SK-N-SH treated with all-trans-retinoic acid at 6 μM for 48 hours (cell line): ENCODE measurements around the gene ZNF880.
A peak's percentile ranks its signal among the peaks of the same experiment; 100 is the strongest.

Source experiments
- ATAC-seq: fragments of 200-7000 bp; cut with Tn5 transposase; 3 replicates; pipeline ENCODE4 v1.9.1; 2020; ENCODE audit warnings: mild to moderate bottlenecking, moderate library complexity
- ARNTL ChIP-seq: fragments of 450-650 bp; formaldehyde crosslinking; IDR thresholded peaks from 2 replicates; pipeline ENCODE4 v1.5.0; 2020; ENCODE audit warnings: low read depth, mild to moderate bottlenecking, moderate library complexity, borderline replicate concordance
- BACH2 ChIP-seq: fragments of 250-450 bp; sonication (Bioruptor Pico); IDR thresholded peaks from 2 replicates; pipeline ENCODE4 v1.9.0; 2021; ENCODE audit warnings: mild to moderate bottlenecking, borderline replicate concordance
- CSDC2 ChIP-seq: fragments of 250-450 bp; sonication (Bioruptor Pico); IDR thresholded peaks from 2 replicates; pipeline ENCODE4 v1.5.0; 2020; ENCODE audit warnings: mild to moderate bottlenecking, moderate library complexity
- ESRRG ChIP-seq: fragments of 250-450 bp; sonication (Bioruptor Pico); IDR thresholded peaks from 2 replicates; pipeline ENCODE4 v1.6.1; 2021; ENCODE audit warnings: mild to moderate bottlenecking
- GLIS3 ChIP-seq: fragments of 250-450 bp; sonication (Bioruptor Pico); IDR thresholded peaks from 2 replicates; pipeline ENCODE4 v1.5.0; 2020; ENCODE audit warnings: mild to moderate bottlenecking, moderate library complexity
- PPARA ChIP-seq: fragments of 250-450 bp; sonication (Bioruptor Pico); IDR thresholded peaks from 2 replicates; pipeline ENCODE4 v1.5.0; 2020; ENCODE audit warnings: mild to moderate bottlenecking, borderline replicate concordance
- RARB ChIP-seq: fragments of 250-450 bp; sonication (Bioruptor Pico); IDR thresholded peaks from 2 replicates; pipeline ENCODE4 v1.8.0; 2021; ENCODE audit warnings: mild to moderate bottlenecking, moderate library complexity
- TCF4 ChIP-seq: fragments of 250-450 bp; sonication (Bioruptor Pico); IDR thresholded peaks from 2 replicates; pipeline ENCODE4 v1.8.0; 2021; ENCODE audit warnings: mild to moderate bottlenecking, moderate library complexity, borderline replicate concordance
- TOX ChIP-seq: fragments of 250-450 bp; sonication (Bioruptor Pico); IDR thresholded peaks from 2 replicates; pipeline ENCODE4 v1.8.0; 2021; ENCODE audit warnings: mild to moderate bottlenecking, moderate library complexity, borderline replicate concordance
- ZFP3 ChIP-seq: fragments of 250-450 bp; sonication (Bioruptor Pico); IDR thresholded peaks from 2 replicates; pipeline ENCODE4 v1.5.0; 2020; ENCODE audit warnings: mild to moderate bottlenecking, moderate library complexity
- ZFP30 ChIP-seq: fragments of 450-650 bp; formaldehyde crosslinking; IDR thresholded peaks from 2 replicates; pipeline ENCODE4 v1.5.0; 2022; ENCODE audit warnings: mild to moderate bottlenecking, moderate library complexity
- ZNF565 ChIP-seq: fragments of 450-650 bp; formaldehyde crosslinking; conservative IDR thresholded peaks from 2 replicates; pipeline ENCODE4 v1.5.0; 2020; ENCODE audit warnings: low read depth, mild to moderate bottlenecking, moderate library complexity
- ZNF70 ChIP-seq: fragments of 450-650 bp; formaldehyde crosslinking; IDR thresholded peaks from 2 replicates; pipeline ENCODE4 v1.5.0; 2020; ENCODE audit warnings: mild to moderate bottlenecking, moderate library complexity
- ZNF8 ChIP-seq: fragments of 450-650 bp; formaldehyde crosslinking; IDR thresholded peaks from 2 replicates; pipeline ENCODE4 v1.5.0; 2020; ENCODE audit warnings: mild to moderate bottlenecking, moderate library complexity
- TF ChIP-seq, protein P1 (sequence below): fragments of 250-450 bp; sonication (Bioruptor Pico); IDR thresholded peaks from 2 replicates; pipeline ENCODE4 v1.5.1; 2020; ENCODE audit warnings: low read depth, mild to moderate bottlenecking, moderate library complexity
- TF ChIP-seq, protein P2 (sequence below): fragments of 250-450 bp; sonication (Bioruptor Pico); IDR thresholded peaks from 2 replicates; pipeline ENCODE4 v1.5.1; 2021; ENCODE audit warnings: mild to moderate bottlenecking, moderate library complexity
- TF ChIP-seq, protein P3 (sequence below): fragments of 250-450 bp; sonication (Bioruptor Pico); IDR thresholded peaks from 2 replicates; pipeline ENCODE4 v1.8.0; 2021; ENCODE audit warnings: low read depth, mild to moderate bottlenecking, moderate library complexity, borderline replicate concordance
- TF ChIP-seq, protein P4 (sequence below): fragments of 250-450 bp; sonication (Bioruptor Pico); IDR thresholded peaks from 2 replicates; pipeline ENCODE4 v1.5.0; 2020; ENCODE audit warnings: mild to moderate bottlenecking, moderate library complexity
- TF ChIP-seq, protein P5 (sequence below): fragments of 250-450 bp; sonication (Bioruptor Pico); IDR thresholded peaks from 2 replicates; pipeline ENCODE4 v1.8.0; 2020; ENCODE audit warnings: mild to moderate bottlenecking, moderate library complexity, borderline replicate concordance

The ZNF880 gene

DNA sequence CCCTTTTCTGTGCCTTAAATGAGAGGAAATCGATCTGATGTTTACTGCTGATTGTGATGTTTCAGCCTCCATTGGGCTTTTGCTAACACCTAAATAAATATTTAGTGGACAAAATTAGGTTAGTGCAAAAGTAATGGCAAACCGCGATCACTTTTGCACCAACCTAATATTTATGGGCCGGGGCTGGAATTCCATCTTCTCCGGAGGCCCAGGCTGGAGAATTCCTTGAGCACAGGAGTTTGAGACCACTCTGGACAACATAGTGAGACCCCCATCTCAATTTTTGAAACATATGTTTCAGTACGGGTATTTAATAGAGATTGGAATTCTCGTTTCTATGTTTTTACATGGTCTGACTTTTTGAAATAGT, 603 bp downstream of the ZNF880 start:
- TF ChIP-seq TCF4 (CRISPR knock-in tag) (no peak), ZFP30 (no peak), PPARA (CRISPR knock-in tag) (no peak), GLIS3 (no peak), ZNF70 (CRISPR knock-in tag) (no peak), RARB (CRISPR knock-in tag) (no peak), CSDC2 (CRISPR knock-in tag) (no peak), TOX (CRISPR knock-in tag) (no peak), ARNTL (CRISPR knock-in tag) (no peak), ZFP3 (CRISPR knock-in tag) (no peak), BACH2 (CRISPR knock-in tag) (no peak), ZNF565 (CRISPR knock-in tag) (no peak), ESRRG (CRISPR knock-in tag) (no peak)
- TF ChIP-seq, protein P1, sequence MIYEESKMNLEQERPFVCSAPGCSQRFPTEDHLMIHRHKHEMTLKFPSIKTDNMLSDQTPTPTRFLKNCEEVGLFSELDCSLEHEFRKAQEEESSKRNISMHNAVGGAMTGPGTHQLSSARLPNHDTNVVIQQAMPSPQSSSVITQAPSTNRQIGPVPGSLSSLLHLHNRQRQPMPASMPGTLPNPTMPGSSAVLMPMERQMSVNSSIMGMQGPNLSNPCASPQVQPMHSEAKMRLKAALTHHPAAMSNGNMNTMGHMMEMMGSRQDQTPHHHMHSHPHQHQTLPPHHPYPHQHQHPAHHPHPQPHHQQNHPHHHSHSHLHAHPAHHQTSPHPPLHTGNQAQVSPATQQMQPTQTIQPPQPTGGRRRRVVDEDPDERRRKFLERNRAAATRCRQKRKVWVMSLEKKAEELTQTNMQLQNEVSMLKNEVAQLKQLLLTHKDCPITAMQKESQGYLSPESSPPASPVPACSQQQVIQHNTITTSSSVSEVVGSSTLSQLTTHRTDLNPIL (CRISPR knock-in tag), result no peak
- TF ChIP-seq, protein P2, sequence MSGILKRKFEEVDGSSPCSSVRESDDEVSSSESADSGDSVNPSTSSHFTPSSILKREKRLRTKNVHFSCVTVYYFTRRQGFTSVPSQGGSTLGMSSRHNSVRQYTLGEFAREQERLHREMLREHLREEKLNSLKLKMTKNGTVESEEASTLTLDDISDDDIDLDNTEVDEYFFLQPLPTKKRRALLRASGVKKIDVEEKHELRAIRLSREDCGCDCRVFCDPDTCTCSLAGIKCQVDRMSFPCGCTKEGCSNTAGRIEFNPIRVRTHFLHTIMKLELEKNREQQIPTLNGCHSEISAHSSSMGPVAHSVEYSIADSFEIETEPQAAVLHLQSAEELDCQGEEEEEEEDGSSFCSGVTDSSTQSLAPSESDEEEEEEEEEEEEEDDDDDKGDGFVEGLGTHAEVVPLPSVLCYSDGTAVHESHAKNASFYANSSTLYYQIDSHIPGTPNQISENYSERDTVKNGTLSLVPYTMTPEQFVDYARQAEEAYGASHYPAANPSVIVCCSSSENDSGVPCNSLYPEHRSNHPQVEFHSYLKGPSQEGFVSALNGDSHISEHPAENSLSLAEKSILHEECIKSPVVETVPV, result no peak
- no peak for ATAC-seq

DNA sequence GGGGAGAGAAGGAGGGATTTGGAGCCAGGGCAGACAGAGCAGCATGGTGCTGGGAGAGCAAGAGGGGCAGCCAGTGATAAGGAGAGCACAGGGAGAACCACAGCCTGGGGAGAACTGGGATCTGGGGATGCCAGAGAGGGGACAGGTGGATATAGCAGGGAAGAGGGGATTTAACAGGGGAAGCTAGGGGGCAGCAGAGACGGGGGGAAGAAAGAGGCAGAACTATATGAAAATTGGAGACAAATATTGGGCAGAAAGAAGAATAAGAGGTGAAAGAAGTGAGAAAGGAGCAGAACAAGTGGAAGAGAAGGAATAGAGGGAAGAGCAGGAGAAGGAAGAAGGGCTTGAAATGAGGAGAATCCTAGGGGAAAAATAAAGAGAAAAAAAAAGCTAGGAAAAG, 21.4 kb downstream of the ZNF880 start:
- no peak for ATAC-seq
- TF ChIP-seq ARNTL (CRISPR knock-in tag) (no peak), PPARA (CRISPR knock-in tag) (no peak), ESRRG (CRISPR knock-in tag) (no peak), GLIS3 (no peak)
- TF ChIP-seq, protein P3, sequence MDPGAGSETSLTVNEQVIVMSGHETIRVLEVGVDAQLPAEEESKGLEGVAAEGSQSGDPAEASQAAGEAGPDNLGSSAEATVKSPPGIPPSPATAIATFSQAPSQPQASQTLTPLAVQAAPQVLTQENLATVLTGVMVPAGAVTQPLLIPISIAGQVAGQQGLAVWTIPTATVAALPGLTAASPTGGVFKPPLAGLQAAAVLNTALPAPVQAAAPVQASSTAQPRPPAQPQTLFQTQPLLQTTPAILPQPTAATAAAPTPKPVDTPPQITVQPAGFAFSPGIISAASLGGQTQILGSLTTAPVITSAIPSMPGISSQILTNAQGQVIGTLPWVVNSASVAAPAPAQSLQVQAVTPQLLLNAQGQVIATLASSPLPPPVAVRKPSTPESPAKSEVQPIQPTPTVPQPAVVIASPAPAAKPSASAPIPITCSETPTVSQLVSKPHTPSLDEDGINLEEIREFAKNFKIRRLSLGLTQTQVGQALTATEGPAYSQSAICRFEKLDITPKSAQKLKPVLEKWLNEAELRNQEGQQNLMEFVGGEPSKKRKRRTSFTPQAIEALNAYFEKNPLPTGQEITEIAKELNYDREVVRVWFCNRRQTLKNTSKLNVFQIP, result no peak

DNA sequence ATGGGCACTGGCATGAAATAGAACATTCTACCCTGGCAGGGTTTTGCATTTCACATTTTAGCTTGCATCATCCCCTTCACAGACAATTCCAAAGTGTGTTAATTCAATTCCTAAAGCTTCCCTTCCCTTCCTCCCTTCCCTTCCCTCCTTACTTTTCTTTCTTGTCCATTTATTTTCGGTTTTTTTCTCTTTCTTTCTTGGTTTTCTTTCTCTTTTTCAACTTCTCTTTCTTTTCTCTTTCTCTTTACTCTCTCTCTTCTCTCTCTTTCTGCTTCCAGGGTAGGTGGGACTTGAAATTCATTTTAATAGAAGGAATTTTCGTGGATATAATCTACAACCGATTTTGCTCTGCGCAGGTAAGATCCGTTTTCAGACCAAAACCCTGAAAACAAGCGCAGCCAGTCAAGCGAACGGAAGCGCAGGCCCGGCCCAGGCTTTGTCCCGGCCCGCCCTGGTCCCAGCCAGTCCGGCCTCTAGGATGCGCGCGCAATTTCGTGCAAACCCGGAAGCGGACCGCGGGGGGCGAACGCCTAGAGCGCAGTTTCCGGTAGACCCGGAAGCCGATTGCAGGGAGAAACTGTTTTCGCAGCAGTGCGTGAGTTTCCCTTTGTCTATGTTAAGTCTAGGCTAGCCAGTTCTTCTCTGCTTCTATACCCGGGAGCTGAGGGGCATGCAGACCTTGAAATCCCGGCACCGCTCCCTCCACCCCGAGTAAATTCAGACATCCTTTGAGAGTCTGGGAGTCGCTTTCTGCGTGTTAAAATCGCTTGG, 27.8 kb downstream of the ZNF880 start, which contains the start of gene ZNF528:
Gene ZNF528 (plus strand): TSS at position 540 of the 771 bp plus-strand sequence. CDS start 4,165 bp downstream, outside the sequence.
- TF ChIP-seq ZNF70 (CRISPR knock-in tag) (no peak), ESRRG (CRISPR knock-in tag) (no peak), PPARA (CRISPR knock-in tag) (no peak), CSDC2 (CRISPR knock-in tag) (no peak), ZNF8 (CRISPR knock-in tag) (no peak), TOX (CRISPR knock-in tag) (no peak), GLIS3 (no peak)
- TF ChIP-seq, protein P4, sequence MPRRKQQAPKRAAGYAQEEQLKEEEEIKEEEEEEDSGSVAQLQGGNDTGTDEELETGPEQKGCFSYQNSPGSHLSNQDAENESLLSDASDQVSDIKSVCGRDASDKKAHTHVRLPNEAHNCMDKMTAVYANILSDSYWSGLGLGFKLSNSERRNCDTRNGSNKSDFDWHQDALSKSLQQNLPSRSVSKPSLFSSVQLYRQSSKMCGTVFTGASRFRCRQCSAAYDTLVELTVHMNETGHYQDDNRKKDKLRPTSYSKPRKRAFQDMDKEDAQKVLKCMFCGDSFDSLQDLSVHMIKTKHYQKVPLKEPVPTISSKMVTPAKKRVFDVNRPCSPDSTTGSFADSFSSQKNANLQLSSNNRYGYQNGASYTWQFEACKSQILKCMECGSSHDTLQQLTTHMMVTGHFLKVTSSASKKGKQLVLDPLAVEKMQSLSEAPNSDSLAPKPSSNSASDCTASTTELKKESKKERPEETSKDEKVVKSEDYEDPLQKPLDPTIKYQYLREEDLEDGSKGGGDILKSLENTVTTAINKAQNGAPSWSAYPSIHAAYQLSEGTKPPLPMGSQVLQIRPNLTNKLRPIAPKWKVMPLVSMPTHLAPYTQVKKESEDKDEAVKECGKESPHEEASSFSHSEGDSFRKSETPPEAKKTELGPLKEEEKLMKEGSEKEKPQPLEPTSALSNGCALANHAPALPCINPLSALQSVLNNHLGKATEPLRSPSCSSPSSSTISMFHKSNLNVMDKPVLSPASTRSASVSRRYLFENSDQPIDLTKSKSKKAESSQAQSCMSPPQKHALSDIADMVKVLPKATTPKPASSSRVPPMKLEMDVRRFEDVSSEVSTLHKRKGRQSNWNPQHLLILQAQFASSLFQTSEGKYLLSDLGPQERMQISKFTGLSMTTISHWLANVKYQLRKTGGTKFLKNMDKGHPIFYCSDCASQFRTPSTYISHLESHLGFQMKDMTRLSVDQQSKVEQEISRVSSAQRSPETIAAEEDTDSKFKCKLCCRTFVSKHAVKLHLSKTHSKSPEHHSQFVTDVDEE (CRISPR knock-in tag), result no peak
- TF ChIP-seq, protein P2, result no peak
- TF ChIP-seq, protein P3, result no peak
- TF ChIP-seq, protein P5, sequence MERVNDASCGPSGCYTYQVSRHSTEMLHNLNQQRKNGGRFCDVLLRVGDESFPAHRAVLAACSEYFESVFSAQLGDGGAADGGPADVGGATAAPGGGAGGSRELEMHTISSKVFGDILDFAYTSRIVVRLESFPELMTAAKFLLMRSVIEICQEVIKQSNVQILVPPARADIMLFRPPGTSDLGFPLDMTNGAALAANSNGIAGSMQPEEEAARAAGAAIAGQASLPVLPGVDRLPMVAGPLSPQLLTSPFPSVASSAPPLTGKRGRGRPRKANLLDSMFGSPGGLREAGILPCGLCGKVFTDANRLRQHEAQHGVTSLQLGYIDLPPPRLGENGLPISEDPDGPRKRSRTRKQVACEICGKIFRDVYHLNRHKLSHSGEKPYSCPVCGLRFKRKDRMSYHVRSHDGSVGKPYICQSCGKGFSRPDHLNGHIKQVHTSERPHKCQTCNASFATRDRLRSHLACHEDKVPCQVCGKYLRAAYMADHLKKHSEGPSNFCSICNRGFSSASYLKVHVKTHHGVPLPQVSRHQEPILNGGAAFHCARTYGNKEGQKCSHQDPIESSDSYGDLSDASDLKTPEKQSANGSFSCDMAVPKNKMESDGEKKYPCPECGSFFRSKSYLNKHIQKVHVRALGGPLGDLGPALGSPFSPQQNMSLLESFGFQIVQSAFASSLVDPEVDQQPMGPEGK (CRISPR knock-in tag), result no peak
- ATAC-seq, result peak; percentile 100
